SW 1271 (cell line): ENCODE data around the gene IL6R.

Experiments used
- DNase-seq, 2 experiments: peaks; one replicate each; lab custom pipeline; 2025; lab: John Stamatoyannopoulos, UW

Gene IL6R

DNA sequence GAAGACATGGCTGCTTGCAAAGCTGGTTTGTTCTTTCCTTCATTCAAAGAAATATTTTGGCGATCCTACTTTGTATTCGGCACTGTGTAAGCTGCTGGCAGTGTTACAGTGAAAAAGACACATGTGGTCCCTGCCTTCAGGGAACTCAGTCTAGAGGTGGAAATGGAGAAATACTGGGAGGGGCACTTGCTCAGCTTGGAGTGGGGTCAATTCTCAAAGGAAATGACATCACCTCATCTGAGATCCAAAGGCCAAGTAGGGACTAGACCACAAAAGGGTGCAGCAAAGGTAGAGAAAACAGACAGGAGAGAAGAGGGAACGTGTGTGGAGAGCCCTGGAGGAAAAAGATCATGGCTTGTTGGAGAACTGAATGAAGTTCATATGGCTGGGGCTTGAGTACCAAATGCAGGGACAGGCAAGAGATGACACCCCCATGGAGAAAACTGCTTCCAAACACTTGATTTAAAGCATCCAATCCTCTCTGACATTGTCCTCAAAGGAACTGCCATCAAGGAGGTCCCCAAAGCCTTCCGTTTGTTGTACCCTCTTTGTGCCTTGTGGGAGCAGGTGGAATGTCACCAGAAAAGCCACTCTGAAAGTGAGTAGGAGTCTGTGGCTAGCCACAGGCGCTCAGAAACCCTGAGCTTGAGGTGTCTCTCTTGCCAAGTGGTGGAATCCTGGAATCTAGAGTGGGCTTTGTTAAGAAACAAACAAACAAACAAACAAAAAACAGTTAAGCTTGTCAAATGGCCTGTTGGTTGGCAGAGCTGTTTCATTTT, 48.6 kb downstream of the IL6R start:
- no peak for DNase-seq

DNA sequence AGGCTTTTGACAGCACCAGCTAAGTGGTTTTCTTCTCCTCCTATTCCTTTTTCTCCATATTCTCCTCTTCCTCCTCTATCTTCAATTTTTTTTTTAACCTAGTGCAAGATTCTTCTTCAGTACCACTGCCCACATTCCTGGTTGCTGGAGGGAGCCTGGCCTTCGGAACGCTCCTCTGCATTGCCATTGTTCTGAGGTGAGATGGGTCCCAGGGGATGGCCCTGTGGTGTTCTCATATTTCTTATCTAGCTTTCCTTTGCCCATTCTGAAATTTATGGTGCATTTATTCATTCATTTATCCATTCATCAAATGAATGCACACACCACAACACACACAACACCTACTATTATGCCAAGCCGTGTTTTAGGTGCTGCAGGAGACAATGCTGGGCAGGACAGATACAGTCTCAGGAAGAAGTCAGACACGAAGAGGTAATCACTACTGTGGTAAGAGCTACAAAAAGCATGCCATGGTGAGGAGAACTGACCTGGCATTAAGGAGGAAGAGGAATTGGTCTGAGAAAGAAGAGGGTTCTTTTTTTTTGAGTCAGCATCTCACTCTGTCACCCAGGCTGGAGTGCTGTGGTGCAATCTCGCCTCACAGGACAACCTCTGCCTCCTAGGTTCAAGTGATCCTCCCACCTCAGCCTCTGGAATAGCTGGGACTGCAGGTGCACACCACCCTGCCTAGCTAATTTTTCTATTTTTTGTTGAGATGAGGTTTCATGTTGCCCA, 49.4 kb downstream of the IL6R start:
- no peak for DNase-seq

DNA sequence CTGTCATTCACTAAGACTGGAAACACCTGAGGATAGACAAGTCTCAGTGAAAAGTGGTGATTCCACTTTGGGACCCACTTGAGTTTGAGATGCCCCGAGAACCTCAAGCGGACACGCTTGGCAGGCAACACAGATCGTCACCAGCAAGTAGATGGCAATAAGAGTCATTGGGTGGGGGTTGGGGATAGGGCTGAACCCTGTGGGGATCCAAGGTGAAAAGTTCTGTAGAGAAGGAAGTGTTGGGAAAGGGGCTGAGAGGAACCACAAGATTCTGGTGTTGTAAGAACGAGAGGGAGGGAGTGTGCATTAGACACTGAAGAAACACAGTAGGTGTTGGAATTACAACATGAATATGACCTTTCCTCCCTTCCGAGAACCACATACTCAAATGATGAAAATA, 51.5 kb downstream of the IL6R start:
- no peak for DNase-seq

DNA sequence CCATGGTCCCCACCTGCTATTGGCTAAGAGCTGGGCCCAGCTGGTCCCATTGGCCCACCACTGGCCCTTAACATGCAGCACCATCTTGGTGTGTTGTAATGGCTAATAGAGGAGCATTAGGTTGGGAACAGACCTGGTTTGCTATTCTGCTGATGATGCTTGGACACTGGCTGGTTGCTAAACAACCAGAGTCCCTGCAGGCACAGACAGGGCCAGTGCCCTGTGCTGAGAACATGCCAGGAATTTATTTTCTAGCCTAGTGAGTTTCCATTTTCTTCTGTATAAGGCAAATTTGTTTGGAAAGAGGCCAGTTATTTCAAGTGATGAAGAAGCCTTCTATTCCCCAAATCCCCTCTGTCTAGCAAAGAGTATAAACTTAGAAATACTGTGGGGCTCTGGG, 53.9 kb downstream of the IL6R start:
- no peak for DNase-seq

DNA sequence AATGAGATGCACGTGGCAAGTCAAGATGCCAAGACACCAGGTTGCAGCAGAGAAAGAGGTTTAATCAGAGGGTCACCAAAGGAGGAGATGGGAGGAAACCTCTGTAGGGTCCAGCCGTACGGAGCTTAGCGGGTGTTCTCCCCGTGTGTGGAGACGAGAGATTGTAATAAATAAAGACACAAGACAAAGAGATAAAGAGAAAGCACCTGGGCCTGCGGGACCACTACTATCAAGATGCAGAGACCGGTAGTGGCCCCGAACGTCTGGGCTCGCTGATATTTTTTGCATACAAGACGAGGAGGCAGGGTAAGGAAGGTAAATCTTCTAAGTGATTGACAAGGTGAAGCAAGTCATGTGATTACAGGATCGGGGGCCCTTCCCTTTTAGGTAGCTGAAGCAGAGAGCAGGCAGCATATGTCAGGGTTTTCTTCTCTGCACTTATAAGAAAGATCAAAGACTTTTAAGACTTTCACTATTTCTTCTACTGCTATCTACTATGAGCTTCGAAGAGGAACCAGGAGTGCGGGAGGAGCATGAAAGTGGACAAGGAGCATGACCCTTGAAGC, 55.6 kb downstream of the IL6R start:
- DNase-seq: no peak

DNA sequence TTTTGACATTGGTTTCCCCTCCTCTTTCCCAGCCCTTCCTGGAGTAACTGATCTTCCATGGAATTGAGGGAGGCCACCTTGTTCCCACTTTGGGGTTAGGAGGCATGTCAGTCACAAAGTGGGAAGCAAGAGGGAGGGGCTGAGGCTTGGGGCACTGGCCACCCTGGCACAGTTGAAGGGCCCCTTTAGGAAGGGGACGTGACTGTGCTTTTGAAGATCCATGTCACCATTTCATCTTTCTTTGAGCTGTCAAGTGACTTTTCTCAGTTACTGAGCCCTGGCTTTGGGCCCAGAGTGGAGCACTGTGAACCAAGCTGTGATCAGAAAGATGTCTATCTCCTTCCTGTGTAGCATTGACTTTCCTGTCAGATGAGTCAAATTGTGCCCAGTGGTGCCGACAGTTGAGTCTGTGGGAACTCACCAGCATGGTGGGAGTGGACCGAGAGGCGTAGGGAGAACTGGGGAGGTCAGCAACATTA, 58.4 kb downstream of the IL6R start:
- DNase-seq: no peak

DNA sequence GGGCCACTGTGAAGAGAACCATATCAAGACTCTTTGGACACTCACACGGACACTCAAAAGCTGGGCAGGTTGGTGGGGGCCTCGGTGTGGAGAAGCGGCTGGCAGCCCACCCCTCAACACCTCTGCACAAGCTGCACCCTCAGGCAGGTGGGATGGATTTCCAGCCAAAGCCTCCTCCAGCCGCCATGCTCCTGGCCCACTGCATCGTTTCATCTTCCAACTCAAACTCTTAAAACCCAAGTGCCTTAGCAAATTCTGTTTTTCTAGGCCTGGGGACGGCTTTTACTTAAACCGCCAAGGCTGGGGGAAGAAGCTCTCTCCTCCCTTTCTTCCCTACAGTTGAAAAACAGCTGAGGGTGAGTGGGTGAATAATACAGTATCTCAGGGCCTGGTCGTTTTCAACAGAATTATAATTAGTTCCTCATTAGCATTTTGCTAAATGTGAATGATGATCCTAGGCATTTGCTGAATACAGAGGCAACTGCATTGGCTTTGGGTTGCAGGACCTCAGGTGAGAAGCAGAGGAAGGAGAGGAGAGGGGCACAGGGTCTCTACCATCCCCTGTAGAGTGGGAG, 60.6 kb downstream of the IL6R start:
- no peak for DNase-seq

DNA sequence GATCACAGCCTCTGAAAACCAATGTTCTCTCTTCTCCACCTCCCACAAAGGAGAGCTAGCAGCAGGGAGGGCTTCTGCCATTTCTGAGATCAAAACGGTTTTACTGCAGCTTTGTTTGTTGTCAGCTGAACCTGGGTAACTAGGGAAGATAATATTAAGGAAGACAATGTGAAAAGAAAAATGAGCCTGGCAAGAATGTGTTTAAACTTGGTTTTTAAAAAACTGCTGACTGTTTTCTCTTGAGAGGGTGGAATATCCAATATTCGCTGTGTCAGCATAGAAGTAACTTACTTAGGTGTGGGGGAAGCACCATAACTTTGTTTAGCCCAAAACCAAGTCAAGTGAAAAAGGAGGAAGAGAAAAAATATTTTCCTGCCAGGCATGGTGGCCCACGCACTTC, 61.1 kb downstream of the IL6R start:
- DNase-seq: no peak

DNA sequence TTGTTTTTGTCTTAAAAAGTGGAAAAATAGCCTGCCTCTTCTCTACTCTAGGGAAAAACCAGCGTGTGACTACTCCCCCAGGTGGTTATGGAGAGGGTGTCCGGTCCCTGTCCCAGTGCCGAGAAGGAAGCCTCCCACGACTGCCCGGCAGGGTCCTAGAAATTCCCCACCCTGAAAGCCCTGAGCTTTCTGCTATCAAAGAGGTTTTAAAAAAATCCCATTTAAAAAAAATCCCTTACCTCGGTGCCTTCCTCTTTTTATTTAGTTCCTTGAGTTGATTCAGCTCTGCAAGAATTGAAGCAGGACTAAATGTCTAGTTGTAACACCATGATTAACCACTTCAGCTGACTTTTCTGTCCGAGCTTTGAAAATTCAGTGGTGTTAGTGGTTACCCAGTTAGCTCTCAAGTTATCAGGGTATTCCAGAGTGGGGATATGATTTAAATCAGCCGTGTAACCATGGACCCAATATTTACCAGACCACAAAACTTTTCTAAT, 61.8 kb downstream of the IL6R start:
- DNase-seq: no peak

DNA sequence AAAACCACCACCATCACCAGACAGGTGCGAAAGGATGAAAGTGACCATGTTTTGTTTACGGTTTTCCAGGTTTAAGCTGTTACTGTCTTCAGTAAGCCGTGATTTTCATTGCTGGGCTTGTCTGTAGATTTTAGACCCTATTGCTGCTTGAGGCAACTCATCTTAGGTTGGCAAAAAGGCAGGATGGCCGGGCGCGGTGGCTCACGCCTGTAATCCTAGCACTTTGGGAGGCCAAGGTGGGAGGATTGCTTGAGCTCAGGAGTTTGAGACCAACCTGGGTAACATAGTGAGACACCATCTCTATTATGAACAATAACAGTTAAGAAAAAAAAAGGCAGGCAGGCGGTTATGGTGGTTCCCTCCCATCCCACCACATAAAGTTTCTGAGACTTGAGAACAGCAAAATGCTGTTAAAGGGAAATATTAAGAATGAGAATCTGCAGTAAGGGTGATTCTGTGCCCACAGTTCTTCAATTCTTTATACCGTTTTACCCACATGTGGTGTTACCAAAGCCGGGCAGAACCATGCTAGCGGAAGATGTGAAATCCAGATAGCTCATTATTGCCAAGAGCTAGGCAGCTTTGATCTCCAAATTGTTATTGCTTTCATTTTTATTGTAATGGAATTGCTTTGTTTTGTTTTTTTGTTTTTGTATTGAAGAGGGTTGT, 62.4 kb downstream of the IL6R start:
- no peak for DNase-seq

DNA sequence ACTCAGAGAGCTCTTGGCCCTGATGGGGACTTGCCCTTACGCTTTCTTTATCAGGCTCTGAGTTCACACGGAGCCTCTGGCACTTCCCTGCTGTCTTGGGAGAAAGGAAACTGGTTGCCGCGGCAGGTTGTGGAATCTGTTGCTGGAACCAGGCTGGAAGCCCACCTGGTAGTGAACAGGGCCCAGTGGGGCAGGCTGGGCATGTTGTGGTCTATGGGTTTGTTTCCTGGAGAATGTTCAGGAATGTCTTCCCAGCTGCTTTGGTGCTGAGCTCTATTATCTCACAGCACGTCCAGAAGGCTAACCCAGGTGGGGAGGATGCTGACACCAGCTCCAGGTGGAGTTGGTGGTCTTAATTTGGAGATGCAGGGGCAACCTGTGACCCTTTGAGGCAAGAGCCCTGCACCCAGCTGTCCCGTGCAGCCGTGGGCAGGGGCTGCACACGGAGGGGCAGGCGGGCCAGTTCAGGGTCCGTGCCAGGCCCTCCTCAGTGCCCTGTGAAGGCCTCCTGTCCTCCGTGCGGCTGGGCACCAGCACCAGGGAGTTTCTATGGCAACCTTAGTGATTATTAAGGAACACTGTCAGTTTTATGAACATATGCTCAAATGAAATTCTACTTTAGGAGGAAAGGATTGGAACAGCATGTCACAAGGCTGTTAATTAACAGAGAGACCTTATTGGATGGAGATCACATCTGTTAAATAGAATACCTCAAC, 63.5 kb downstream of the IL6R start:
- DNase-seq: no peak

DNA sequence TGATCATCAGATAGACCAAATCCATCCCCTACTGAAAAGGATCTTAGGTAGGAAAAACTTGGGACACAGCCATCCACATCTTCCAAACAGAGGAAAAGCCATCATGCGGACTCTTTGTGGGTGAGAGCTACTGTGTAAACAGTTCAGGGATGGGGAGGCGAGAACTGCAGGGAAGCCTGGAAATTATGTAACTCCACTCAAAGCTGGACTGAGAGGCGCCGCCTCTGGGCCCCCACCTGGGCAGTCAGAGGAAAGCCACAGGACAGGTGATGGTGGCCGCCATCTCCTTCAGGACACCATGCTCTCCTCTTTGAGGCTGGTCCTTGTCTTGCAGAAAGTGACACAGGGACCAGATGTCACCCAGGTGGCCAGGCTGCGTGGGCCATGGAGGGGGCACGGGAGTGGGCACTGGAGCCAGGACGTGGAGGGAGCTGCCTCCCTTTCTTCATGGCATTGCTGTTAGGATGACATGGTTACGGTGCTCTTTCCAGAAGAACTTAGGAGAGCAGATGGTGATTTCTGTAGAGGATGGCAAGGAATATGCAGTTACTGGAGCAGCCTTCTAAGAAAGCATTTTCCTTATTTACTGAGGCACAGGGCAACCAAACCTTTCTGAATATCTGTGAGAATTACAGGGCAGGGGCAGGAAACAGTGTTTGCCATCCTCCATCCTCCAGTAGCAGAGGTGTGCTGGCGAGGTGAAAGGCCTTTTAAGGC, 64.9 kb downstream of the IL6R start:
- no peak for DNase-seq

DNA sequence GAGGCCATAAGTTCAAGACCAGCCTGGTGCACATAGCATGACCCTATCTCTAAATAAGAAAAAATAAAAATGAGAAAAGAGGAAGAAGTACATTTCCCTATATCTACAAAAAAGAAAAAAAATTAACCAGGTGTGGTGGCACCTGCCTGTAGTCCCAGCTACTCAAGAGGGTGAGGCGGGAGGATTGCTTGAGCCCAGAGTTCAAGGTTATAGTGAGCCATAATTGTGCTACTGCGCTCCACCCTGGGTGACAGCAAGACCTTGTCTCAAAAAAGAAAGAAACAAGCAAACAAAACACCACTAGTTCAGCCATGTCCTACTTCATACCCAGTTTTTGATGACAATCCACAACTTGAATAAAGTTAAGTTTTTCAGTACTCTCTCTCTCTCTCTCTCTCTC, 66.2 kb downstream of the IL6R start:
- no peak for DNase-seq

DNA sequence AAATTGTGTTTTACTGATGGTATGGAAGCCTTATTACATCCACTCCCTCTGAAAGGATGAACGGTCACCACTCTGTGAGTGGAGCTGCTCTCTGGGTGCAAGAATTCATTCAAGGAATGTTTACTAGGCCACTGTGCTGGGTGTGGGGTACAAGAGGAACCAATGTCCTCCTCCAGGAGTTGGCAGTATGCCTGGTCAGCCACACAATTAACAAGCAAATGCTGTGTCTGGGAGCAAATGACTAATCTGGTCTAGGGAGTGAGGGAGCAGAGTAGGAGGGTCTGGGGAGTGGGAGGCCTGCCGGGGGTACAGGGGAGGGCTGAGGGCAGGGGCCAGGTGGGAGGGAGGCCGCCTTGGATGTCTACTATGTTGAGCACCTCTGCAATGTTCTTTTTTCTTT, 69.7 kb downstream of the IL6R start:
- DNase-seq: no peak

DNA sequence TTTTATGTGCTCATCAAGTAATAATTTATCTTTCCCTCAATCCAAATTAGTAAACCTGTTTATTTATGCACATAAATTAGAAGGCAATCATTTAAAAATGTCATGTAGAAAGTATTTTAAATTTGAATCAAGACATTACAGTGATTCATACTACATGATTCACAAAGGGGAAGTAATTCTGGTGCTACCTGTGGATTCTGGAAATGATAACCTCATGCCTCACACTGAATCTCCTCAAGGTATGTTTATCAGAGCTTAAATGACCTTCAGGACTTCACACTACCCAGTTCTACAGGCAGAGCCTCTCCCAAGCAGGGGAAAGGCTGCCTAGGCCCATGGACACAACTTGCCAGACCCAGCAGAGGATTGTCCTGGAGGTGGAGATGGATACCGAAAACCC, 71.6 kb downstream of the IL6R start:
- DNase-seq: no peak

DNA sequence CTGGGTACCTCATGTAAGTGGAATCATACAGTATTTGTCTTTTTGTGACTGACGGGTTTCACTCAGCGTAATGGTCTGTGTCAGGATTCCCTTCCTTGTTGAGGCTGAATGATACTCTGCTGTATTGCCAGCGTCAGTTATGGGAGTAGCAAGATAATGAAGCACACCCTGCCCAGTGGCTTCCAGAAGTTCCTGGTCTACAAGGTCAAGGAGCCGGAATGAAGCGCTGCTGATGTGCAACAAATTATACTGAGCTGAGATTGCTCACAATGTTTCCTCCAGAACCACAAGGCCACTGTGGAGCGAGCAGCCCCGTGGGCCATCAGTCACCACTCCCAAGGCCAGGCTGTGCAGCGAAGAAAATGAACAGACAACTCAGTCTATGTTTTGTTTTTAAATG, 72.9 kb downstream of the IL6R start:
- no peak for DNase-seq

DNA sequence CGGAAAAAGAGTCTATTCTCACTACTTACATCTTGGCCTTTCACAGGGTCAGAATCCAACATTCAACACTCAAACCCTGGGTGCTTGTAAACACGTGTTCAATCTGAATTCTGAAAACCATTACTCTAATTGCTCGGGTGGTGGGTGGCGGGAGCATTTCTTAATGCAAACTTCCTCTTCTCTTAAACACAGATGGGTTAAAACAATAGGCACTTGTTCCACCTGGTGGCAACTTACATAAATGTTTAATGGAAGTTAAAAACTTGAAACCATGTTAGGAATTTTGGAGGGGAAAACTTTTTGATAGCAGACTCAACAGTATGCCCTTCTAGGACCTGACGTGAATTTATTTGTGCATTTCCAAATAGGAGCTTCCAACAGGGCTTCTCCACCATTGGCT, 73.5 kb downstream of the IL6R start:
- DNase-seq: peak in 1 of 2 experiments; percentile 7

DNA sequence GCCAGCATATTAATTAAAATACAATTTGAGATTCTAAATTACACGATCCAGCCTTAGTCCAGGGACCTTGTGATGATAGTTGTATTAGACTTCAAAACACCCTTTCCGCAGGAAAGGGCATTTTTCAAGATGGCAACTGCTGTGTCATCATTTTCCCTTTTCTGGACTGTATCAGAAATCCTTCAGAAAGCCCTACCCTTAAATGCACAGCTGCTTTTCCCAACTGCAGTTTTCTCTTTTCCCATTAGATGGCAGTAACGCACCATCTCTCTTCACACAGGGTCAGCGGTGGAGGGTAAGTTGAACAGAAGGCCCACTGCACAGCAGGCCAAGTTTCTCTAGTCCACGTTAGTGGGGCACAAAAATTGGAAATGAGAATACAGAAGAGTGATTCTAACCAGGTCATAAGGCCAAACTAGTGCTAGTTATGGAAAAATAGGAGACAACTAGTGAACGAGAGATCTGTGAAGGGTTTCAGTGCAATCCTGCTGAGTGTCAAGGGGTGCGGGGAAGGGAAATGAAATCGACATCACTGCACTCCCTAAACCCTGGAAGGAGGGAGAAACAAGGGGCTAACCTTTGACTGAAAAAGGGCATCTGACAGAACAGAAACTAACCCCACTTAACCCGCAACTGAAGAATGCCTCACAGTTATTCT, 74.8 kb downstream of the IL6R start:
- DNase-seq: peak; percentile 26 to 76

DNA sequence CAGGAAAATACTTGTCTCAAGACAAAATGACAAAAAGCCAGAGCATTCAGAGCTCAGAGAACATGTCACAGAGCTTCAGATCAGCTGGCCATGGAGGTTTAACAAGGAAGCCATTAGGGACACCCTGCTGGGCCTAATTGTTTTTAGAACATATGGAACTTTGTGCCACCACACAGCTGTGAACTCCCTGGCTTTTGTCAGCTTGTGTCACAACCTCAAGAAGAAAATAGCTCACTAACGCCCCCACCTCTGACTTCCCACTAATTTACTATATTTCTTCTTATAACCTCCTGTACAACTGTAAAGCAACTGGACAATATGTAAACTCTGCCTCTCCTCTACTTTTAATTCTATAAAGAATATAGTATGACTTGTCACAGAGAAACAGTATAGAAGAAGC, 75.9 kb downstream of the IL6R start:
- no peak for DNase-seq
